HepG2 (cell line): ENCODE results near the gene SDR42E2. TPM values are rescaled to one million over a fixed set of nuclear protein-coding genes. Genes with fewer than 3 reads are reported as not detected.

Source experiments
- ATAC-seq: fragments of 200-7000 bp; cut with Tn5 transposase; 3 replicates; pipeline ENCODE4 v1.9.1; 2020; ENCODE audit warnings: mild to moderate bottlenecking, moderate library complexity
- BruUV-seq: library from RNA; stranded (reverse); fragments of 400-500 nt; replicated peaks from 2 replicates; lab custom pipeline; 2021; lab: Mats Ljungman, UMichigan
- CTCF ChIA-PET: fragments of 300-600 bp; formaldehyde crosslinking; extraction: SDS; loops from one replicate; lab custom pipeline; 2021; ENCODE audit warnings: low total read pairs, inconsistent platforms, low intra/inter-chr PET ratio; lab: Yijun Ruan, JAX
- POLR2A ChIA-PET: fragments of 350-600 bp; sonication (Branson Sonifier 250); formaldehyde crosslinking; loops from one replicate; lab custom pipeline; 2020; ENCODE audit warnings: antibody characterized with exemption, inconsistent platforms; lab: Yijun Ruan, JAX
- DNase-seq: peaks from one replicate; pipeline ENCODE4 v3.0.0-alpha.2; 2015; ENCODE audit warnings: low spot score
- FAIRE-seq: peaks from 3 replicates; lab custom pipeline; 2011; peaks lifted over from hg19 to GRCh38; lab: Jason Lieb, UNC
- H2AFZ ChIP-seq: one replicate; pipeline ENCODE4 v1.6.1; 2011; ENCODE audit warnings: low read length, inconsistent platforms
- H3K27ac ChIP-seq: fragments of 300-600 bp; 3 replicates; pipeline ENCODE4 v1.8.0; 2011; ENCODE audit warnings: mixed run types, mild to moderate bottlenecking, mixed read lengths, low read length, inconsistent platforms; ENCODE audit not compliant: insufficient read depth; ENCODE audit errors: extremely low read length
- H3K27me3 ChIP-seq, 2 experiments: fragments of 200-600 bp in 1 of 2; 2 replicates in 1 of 2; 3 replicates in 1 of 2; pipeline versions ENCODE4 v1.6.0 to v1.8.0; 2011; ENCODE audit warnings: low read length in 2 of 2, mild to moderate bottlenecking in 2 of 2, moderate library complexity in 2 of 2, inconsistent platforms in 1 of 2; ENCODE audit not compliant: insufficient read depth in 2 of 2, control insufficient read depth in 1 of 2
- H3K36me3 ChIP-seq, 2 experiments: fragments of 200-600 bp in 1 of 2; replicated peaks in 1 of 2; 2 replicates in 1 of 2; 3 replicates in 1 of 2; pipeline versions ENCODE4 v1.5.1 to v1.8.0; 2011; ENCODE audit warnings: low read length in 2 of 2, inconsistent platforms in 1 of 2; ENCODE audit not compliant: insufficient read depth in 2 of 2, control insufficient read depth in 1 of 2
- H3K4me1 ChIP-seq: 2 replicates; pipeline ENCODE4 v1.5.1; 2012; ENCODE audit warnings: low read length, inconsistent platforms; ENCODE audit not compliant: insufficient read depth
- H3K4me2 ChIP-seq: 2 replicates; pipeline ENCODE4 v1.6.0; 2011; ENCODE audit warnings: low read depth, low read length, inconsistent platforms
- H3K4me3 ChIP-seq, 3 experiments: fragments of 200-600 bp in 1 of 3; sonication (generic), shearing (Covaris generic) in 1 of 3; replicated peaks in 1 of 3; 2 replicates each; pipeline ENCODE4 v1.5.1; 2011 to 2016; ENCODE audit warnings: low read length in 3 of 3, inconsistent platforms in 2 of 3, low read depth in 2 of 3, mild to moderate bottlenecking in 2 of 3, control low read depth in 1 of 3, mixed read lengths in 1 of 3; ENCODE audit not compliant: insufficient read depth in 1 of 3
- H3K79me2 ChIP-seq: one replicate; pipeline ENCODE4 v1.6.1; 2011; ENCODE audit warnings: low read length, inconsistent platforms; ENCODE audit not compliant: insufficient read depth
- H3K9ac ChIP-seq: 2 replicates; pipeline ENCODE4 v1.6.0; 2011; ENCODE audit warnings: mild to moderate bottlenecking, low read depth, low read length, inconsistent platforms; ENCODE audit not compliant: insufficient read depth
- H3K9me3 ChIP-seq: 2 replicates; pipeline ENCODE4 v1.5.1; 2012; ENCODE audit warnings: mild to moderate bottlenecking, low read length
- H4K20me1 ChIP-seq: 2 replicates; pipeline ENCODE4 v1.6.0; 2011; ENCODE audit warnings: inconsistent platforms, mild to moderate bottlenecking, low read length, moderate library complexity; ENCODE audit not compliant: insufficient read depth
- DNMT1 ChIP-seq: sonication (generic); formaldehyde crosslinking; IDR thresholded peaks from 2 replicates; pipeline ENCODE4 v1.5.1; 2020; ENCODE audit warnings: mild to moderate bottlenecking, missing genetic modification reagents
- FOSL1 ChIP-seq: sonication (generic); formaldehyde crosslinking; IDR thresholded peaks from 2 replicates; pipeline ENCODE4 v1.9.0; 2021; ENCODE audit warnings: missing genetic modification reagents, borderline replicate concordance
- NFE2 ChIP-seq: sonication (generic); formaldehyde crosslinking; IDR thresholded peaks from 2 replicates; pipeline ENCODE4 v1.4.0; 2020; ENCODE audit warnings: missing genetic modification reagents
- NFYC ChIP-seq: IDR thresholded peaks from 2 replicates; pipeline ENCODE4 v1.6.1; 2016; ENCODE audit warnings: missing genetic modification reagents, missing compliant biosample characterization
- THYN1 ChIP-seq: sonication (generic); formaldehyde crosslinking; IDR thresholded peaks from 2 replicates; pipeline ENCODE4 v1.8.1; 2023; ENCODE audit warnings: low read depth, mild to moderate bottlenecking, moderate library complexity, missing genetic modification reagents, borderline replicate concordance
- U2AF2 ChIP-seq: fragments of 200-400 bp; formaldehyde crosslinking; IDR thresholded peaks from 2 replicates; pipeline ENCODE4 v1.6.1; 2017; ENCODE audit warnings: low read depth, mild to moderate bottlenecking, low read length
- ZBTB38 ChIP-seq: sonication (generic); formaldehyde crosslinking; IDR thresholded peaks from 2 replicates; pipeline ENCODE4 v1.5.1; 2020; ENCODE audit warnings: mild to moderate bottlenecking, missing genetic modification reagents
- ZNF790 ChIP-seq: sonication (generic); formaldehyde crosslinking; IDR thresholded peaks from 2 replicates; pipeline ENCODE4 v1.8.0; 2022; ENCODE audit warnings: missing genetic modification reagents, mild to moderate bottlenecking, borderline replicate concordance
- ZSCAN22 ChIP-seq: sonication (generic); formaldehyde crosslinking; IDR thresholded peaks from 2 replicates; pipeline ENCODE4 v1.4.0; 2020; ENCODE audit warnings: mild to moderate bottlenecking, missing genetic modification reagents
- WGBS: methylation state at CpG from one replicate; pipeline ENCODE4 v1.1.6; 2017; ENCODE audit warnings: low lambda C conversion rate; 5-methylcytosine and 5-hydroxymethylcytosine counted together
- in situ Hi-C: cut with HindIII; loops from 2 replicates; pipeline ENCODE4 v1.10.0; 2017; ENCODE audit warnings: low pct_unique_long_range_greater_than_20kb; ENCODE audit not compliant: extremely low pct_ligation_motif_present
- intact Hi-C: fragments of 100-400 bp; cut with micrococcal nuclease; formaldehyde crosslinking; loops from one replicate; pipeline ENCODE4 v1.10.0; 2022; ENCODE audit not compliant: unreplicated experiment
- polyA plus RNA-seq, 8 experiments: library from polyadenylated mRNA; depleted of rRNA in 3 of 8; stranded (reverse) in 7 of 8; unstranded in 1 of 8; fragments of >200 nt; fragmentation: Illumina TruSeq in 4 of 8; extraction: Trizol in 4 of 8; gene quantifications; 2 replicates each; pipeline versions ENCODE4 v1.2.1 to v1.2.3, GENCODE V29; 2011 to 2016; ENCODE audit warnings: low read depth in 4 of 8, missing spikeins in 1 of 8, mixed read lengths in 1 of 8; ENCODE audit not compliant: insufficient read depth in 1 of 8
- total RNA-seq, 5 experiments: library from RNA; depleted of rRNA; stranded (reverse); fragments of >200 nt; fragmentation: Illumina TruSeq; extraction: Trizol; gene quantifications; 2 replicates each; pipeline ENCODE4 v1.2.3, GENCODE V29; 2016; ENCODE audit warnings: low read depth in 1 of 5
- TF ChIP-seq, protein P1 (sequence below): fragments of 450-650 bp; IDR thresholded peaks from 2 replicates; pipeline ENCODE4 v1.6.1; 2017

Gene SDR42E2
- total and polyA plus RNA-seq, 2 of the 13 experiments (the other 11 are each of a cell fraction or from before 2014, with no cell fraction given), result 0.05 to 0.11 TPM

DNA sequence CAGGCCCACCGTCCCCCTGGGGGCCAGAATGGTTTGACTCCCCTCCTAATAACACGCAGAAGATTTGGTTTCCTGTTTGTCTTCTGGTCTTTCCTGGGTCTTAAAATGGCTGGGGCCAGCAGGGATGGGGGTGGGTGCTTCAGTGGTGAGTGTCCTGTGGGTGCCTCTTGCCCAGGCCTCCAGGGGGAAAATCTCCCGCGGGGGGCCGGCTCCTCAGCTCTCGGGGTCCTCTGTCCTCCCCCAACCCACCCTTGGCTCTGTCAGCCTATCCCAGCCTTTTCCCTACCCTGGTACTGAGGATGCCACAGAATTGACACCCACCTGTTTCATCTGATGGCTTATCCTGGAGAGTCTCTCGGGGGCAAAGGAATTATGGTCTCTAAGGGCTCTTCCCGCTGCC, 23.8 kb upstream of the SDR42E2 start:
- in situ Hi-C loops, result no loop called here
- H3K79me2 ChIP-seq, result no peaks in the 10 kb centered on the region
- no peak for ATAC-seq
- no TSS peak for BruUV-seq
- CTCF ChIA-PET, result no interaction called here
- H3K27ac ChIP-seq, result no peak overlapping the region
- H3K9me3 ChIP-seq, result no peaks in the 10 kb centered on the region
- no peak overlapping the region for H3K9ac ChIP-seq
- TF ChIP-seq ZBTB38 (CRISPR knock-in tag), result no peak
- no peak for TF ChIP-seq FOSL1 (CRISPR knock-in tag)
- TF ChIP-seq NFE2 (CRISPR knock-in tag), result no peak
- no peak for TF ChIP-seq ZNF790 (CRISPR knock-in tag)
- no peak for TF ChIP-seq U2AF2
- no peak for TF ChIP-seq THYN1
- TF ChIP-seq NFYC (CRISPR knock-in tag), result no peak
- TF ChIP-seq ZSCAN22 (CRISPR knock-in tag), result no peak
- TF ChIP-seq, protein P1, sequence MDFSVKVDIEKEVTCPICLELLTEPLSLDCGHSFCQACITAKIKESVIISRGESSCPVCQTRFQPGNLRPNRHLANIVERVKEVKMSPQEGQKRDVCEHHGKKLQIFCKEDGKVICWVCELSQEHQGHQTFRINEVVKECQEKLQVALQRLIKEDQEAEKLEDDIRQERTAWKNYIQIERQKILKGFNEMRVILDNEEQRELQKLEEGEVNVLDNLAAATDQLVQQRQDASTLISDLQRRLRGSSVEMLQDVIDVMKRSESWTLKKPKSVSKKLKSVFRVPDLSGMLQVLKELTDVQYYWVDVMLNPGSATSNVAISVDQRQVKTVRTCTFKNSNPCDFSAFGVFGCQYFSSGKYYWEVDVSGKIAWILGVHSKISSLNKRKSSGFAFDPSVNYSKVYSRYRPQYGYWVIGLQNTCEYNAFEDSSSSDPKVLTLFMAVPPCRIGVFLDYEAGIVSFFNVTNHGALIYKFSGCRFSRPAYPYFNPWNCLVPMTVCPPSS, result no peak
- TF ChIP-seq DNMT1, result no peak
- TF ChIP-seq, all 625 proteins: peak for 0
- no peak for FAIRE-seq
- no peak for DNase-seq
- Histone ChIP-seq H3K36me3 (no peaks in the 10 kb centered on the region), H4K20me1 (no peaks in the 10 kb centered on the region; the same call in 1 of the 2 replicates), H3K4me1 (no peaks in the 10 kb centered on the region), H3K4me2 (no peak overlapping the region), H3K4me3 (no peak overlapping the region), H3K27me3 (peaks cover 12 to 64% of the 10 kb centered on the region in 2 experiments; a peak in 4 of 5 replicates), H2AFZ (no peak overlapping the region)
- intact Hi-C loops, result no loop called here
- under 1% methylated on average over 8 of the region's 8 CpGs for WGBS
- POLR2A ChIA-PET, result no interaction called here
